NK-92 treated with Interleukin-12 subunit alpha and Interleukin-12 subunit beta, amount 100 ng/mL, for 24 hours (cell line): Measurements from ENCODE around the gene RPS16.

Experiments
- DNase-seq: peaks from one replicate; lab custom pipeline; 2025; lab: John Stamatoyannopoulos, UW

The RPS16 gene

GRCh38 chr19:39422020-39422419 is 13.7 kb downstream of the RPS16 start:
- no peak for DNase-seq

GRCh38 chr19:39420769-39421168 is 15.0 kb downstream of the RPS16 start:
- no peak for DNase-seq

- DNase-seq: no peak
These were observed 16.7 kb downstream of the RPS16 start for GRCh38 chr19:39419003-39419402.

- no peak for DNase-seq
These were observed 18.1 kb downstream of the RPS16 start for GRCh38 chr19:39417463-39418181.

GRCh38 chr19:39416152-39417120 is 19.3 kb downstream of the RPS16 start:
- no peak for DNase-seq

- DNase-seq: no peak
These were observed 20.4 kb downstream of the RPS16 start for GRCh38 chr19:39415111-39416046.

- DNase-seq: no peak
These were observed 21.7 kb downstream of the RPS16 start for GRCh38 chr19:39413911-39414608.

- DNase-seq: no peak
These were observed 22.4 kb downstream of the RPS16 start for GRCh38 chr19:39413272-39413910.

GRCh38 chr19:39412867-39413271 is 22.9 kb downstream of the RPS16 start:
- no peak for DNase-seq

- DNase-seq: peak; percentile 97
These were observed 23.5 kb downstream of the RPS16 start, which contains the start of gene PLEKHG2 for GRCh38 chr19:39412100-39412866. Gene PLEKHG2, plus strand, starts transcription at chr19:39412669. Its CDS starts 1,418 bp downstream, at chr19:39414087.

- DNase-seq: peak; percentile 80
These were observed 24.0 kb downstream of the RPS16 start for GRCh38 chr19:39411832-39412099.

GRCh38 chr19:39411081-39411831 is 24.5 kb downstream of the RPS16 start:
- DNase-seq: no peak

- no peak for DNase-seq
These were observed 25.0 kb downstream of the RPS16 start for GRCh38 chr19:39410831-39411080.

GRCh38 chr19:39410017-39410830 is 25.5 kb downstream of the RPS16 start:
- peak; percentile 63 for DNase-seq

GRCh38 chr19:39409208-39410016 is 26.3 kb downstream of the RPS16 start:
- peak; percentile 81 for DNase-seq

GRCh38 chr19:39408392-39409207 is 27.1 kb downstream of the RPS16 start:
- DNase-seq: peak; percentile 44
